SK-N-SH (cell line): ENCODE data around the gene EEFSEC. TPM values are rescaled to one million over a fixed set of nuclear protein-coding genes. Genes with fewer than 3 reads are reported as not detected.

Source experiments
- CTCF ChIA-PET: fragments of 300-600, 350-600 bp; formaldehyde crosslinking; extraction: SDS; loops from one replicate; lab custom pipeline; 2021; lab: Yijun Ruan, JAX
- POLR2A ChIA-PET: fragments of 350-600 bp; sonication (Branson Sonifier 250); formaldehyde crosslinking; extraction: SDS; loops from one replicate; lab custom pipeline; 2020; ENCODE audit warnings: antibody characterized with exemption, inconsistent platforms; lab: Yijun Ruan, JAX
- DNase-seq: peaks from one replicate; pipeline ENCODE4 v3.0.0; 2012
- H2AFZ ChIP-seq: fragments of 200-600 bp; sonication (generic); 2 replicates; pipeline ENCODE4 v1.8.1; 2016; ENCODE audit warnings: antibody characterized with exemption, mild to moderate bottlenecking, low read depth
- H3F3A ChIP-seq: fragments of 200-600 bp; sonication (generic); replicated peaks from 2 replicates; pipeline ENCODE3; 2016; ENCODE audit warnings: antibody characterized with exemption, mild to moderate bottlenecking; ENCODE audit not compliant: insufficient read depth
- H3K27ac ChIP-seq, 2 experiments: fragments of 200-500 bp in 1 of 2; fragments of 200-600 bp in 1 of 2; sonication (Bioruptor generic) in 1 of 2; sonication (generic), shearing (Covaris generic) in 1 of 2; 2 replicates each; pipeline versions ENCODE4 v1.5.1 to v1.6.1; 2014 to 2016; ENCODE audit warnings: low read depth in 2 of 2, inconsistent platforms in 1 of 2, low read length in 1 of 2, mild to moderate bottlenecking in 1 of 2, mixed read lengths in 1 of 2
- H3K27me3 ChIP-seq: fragments of 200-600 bp; sonication (generic), shearing (Covaris generic); 2 replicates; pipeline ENCODE4 v1.6.1; 2016; ENCODE audit warnings: mixed run types; ENCODE audit not compliant: insufficient read depth
- H3K36me3 ChIP-seq, 2 experiments: fragments of 200-500 bp in 1 of 2; fragments of 200-600 bp in 1 of 2; sonication (Bioruptor generic) in 1 of 2; sonication (generic) in 1 of 2; replicated peaks in 1 of 2; 2 replicates each; pipeline versions ENCODE3 to v1.5.1; 2014 to 2016; ENCODE audit warnings: low read length in 1 of 2, mild to moderate bottlenecking in 1 of 2; ENCODE audit not compliant: insufficient read depth in 2 of 2, control insufficient read depth in 1 of 2
- H3K4me1 ChIP-seq, 2 experiments: fragments of 200-500 bp in 1 of 2; fragments of 200-600 bp in 1 of 2; sonication (Bioruptor generic) in 1 of 2; sonication (generic), shearing (Covaris generic) in 1 of 2; 2 replicates each; pipeline versions ENCODE4 v1.5.1 to v1.6.1; 2014 to 2016; ENCODE audit warnings: low read depth in 1 of 2, low read length in 1 of 2, mixed run types in 1 of 2; ENCODE audit not compliant: insufficient read depth in 2 of 2, control insufficient read depth in 1 of 2
- H3K4me2 ChIP-seq: fragments of 200-600 bp; sonication (generic), shearing (Covaris generic); 2 replicates; pipeline ENCODE4 v1.6.1; 2017; ENCODE audit warnings: mixed run types
- H3K4me3 ChIP-seq, 2 experiments: fragments of 200-500 bp in 1 of 2; fragments of 200-600 bp in 1 of 2; sonication (Bioruptor generic) in 1 of 2; sonication (generic), shearing (Covaris generic) in 1 of 2; 2 replicates each; pipeline versions ENCODE4 v1.5.1 to v1.8.1; 2014 to 2016; ENCODE audit warnings: low read depth in 2 of 2, inconsistent platforms in 1 of 2, low read length in 1 of 2, mild to moderate bottlenecking in 1 of 2, mixed read lengths in 1 of 2, moderate library complexity in 1 of 2
- H3K79me2 ChIP-seq: fragments of 200-600 bp; sonication (generic); 2 replicates; pipeline ENCODE4 v1.8.1; 2017; ENCODE audit warnings: mild to moderate bottlenecking; ENCODE audit not compliant: insufficient read depth
- H3K9ac ChIP-seq: fragments of 200-600 bp; sonication (generic); 2 replicates; pipeline ENCODE4 v1.6.1; 2017; ENCODE audit warnings: mixed run types
- H3K9me2 ChIP-seq: fragments of 200-600 bp; sonication (generic); 2 replicates; pipeline ENCODE4 v1.6.1; 2017; ENCODE audit warnings: mixed run types
- H3K9me3 ChIP-seq: fragments of 200-600 bp; sonication (generic); 2 replicates; pipeline ENCODE4 v1.6.1; 2017; ENCODE audit warnings: mixed run types, mild to moderate bottlenecking, moderate library complexity
- H4K20me1 ChIP-seq: fragments of 200-600 bp; sonication (generic); 2 replicates; pipeline ENCODE4 v1.6.1; 2017; ENCODE audit warnings: mild to moderate bottlenecking, mixed run types; ENCODE audit not compliant: insufficient read depth
- CTCF ChIP-seq: fragments of 200-600 bp; sonication (generic); IDR thresholded peaks from 2 replicates; pipeline ENCODE4 v1.6.1; 2017; ENCODE audit warnings: antibody characterized with exemption, mild to moderate bottlenecking, moderate library complexity
- ELF1 ChIP-seq: IDR thresholded peaks from 2 replicates; pipeline ENCODE4 v1.4.0; 2012
- EP300 ChIP-seq, 2 experiments: IDR thresholded peaks; 2 replicates each; pipeline versions ENCODE4 v1.4.0 to v1.6.1; 2012; ENCODE audit warnings: borderline replicate concordance in 1 of 2, low read depth in 1 of 2, low read length in 1 of 2
- EZH2phosphoT487 ChIP-seq: fragments of 200-600 bp; sonication (generic); IDR thresholded peaks from 2 replicates; pipeline ENCODE4 v1.6.1; 2017; ENCODE audit warnings: low read depth, mixed run types, mild to moderate bottlenecking, antibody characterized with exemption, moderate library complexity, borderline replicate concordance
- FOXJ3 ChIP-seq: sonication (generic); formaldehyde crosslinking; IDR thresholded peaks from 2 replicates; pipeline ENCODE4 v1.5.1; 2020; ENCODE audit warnings: mild to moderate bottlenecking, missing genetic modification reagents
- GABPA ChIP-seq: IDR thresholded peaks from 2 replicates; pipeline ENCODE4 v1.4.0; 2012; ENCODE audit warnings: low read depth, mild to moderate bottlenecking
- GATA2 ChIP-seq: sonication (generic); formaldehyde crosslinking; IDR thresholded peaks from 2 replicates; pipeline ENCODE4 v1.5.0; 2020; ENCODE audit warnings: mild to moderate bottlenecking, missing genetic modification reagents
- NFIC ChIP-seq: IDR thresholded peaks from 2 replicates; pipeline ENCODE4 v1.4.0; 2012; ENCODE audit warnings: borderline replicate concordance
- RCOR1 ChIP-seq: fragments of 150-350 bp; IDR thresholded peaks from 2 replicates; pipeline ENCODE4 v1.6.1; 2017; ENCODE audit warnings: antibody characterized with exemption, low read length
- TCF12 ChIP-seq: IDR thresholded peaks from 2 replicates; pipeline ENCODE4 v1.4.0; 2012
- TEAD4 ChIP-seq: IDR thresholded peaks from 2 replicates; pipeline ENCODE4 v1.4.0; 2012; ENCODE audit warnings: mild to moderate bottlenecking, borderline replicate concordance; ENCODE audit not compliant: insufficient read depth
- WGBS: methylation state at CpG from one replicate; pipeline ENCODE4 v1.1.6; 2017; ENCODE audit warnings: low lambda C conversion rate; 5-methylcytosine and 5-hydroxymethylcytosine counted together
- polyA plus RNA-seq, 3 experiments: library from polyadenylated mRNA; depleted of rRNA; stranded (reverse); fragments of >200 nt; gene quantifications; 2 replicates each; pipeline ENCODE4 v1.2.3, GENCODE V29; 2012

The EEFSEC gene
- polyA plus RNA-seq, 1 of the 3 experiments (the other 2 are of a cell fraction) = 12.4 TPM

GRCh38 chr3:128346562-128346961 is 193.3 kb downstream of the EEFSEC start:
- Histone ChIP-seq H2AFZ (no peak overlapping the region), H3K79me2 (no peaks in the 10 kb centered on the region), H3K4me1 (peaks cover 10 to 30% of the 10 kb centered on the region in 2 experiments), H3F3A (peaks cover 10% of the 10 kb centered on the region), H3K4me3 (no peak overlapping the region), H3K9me3 (no peaks in the 10 kb centered on the region), H3K27me3 (no peaks in the 10 kb centered on the region), H3K4me2 (no peak overlapping the region), H3K9ac (no peak overlapping the region), H3K36me3 (no peaks in the 10 kb centered on the region), H4K20me1 (no peaks in the 10 kb centered on the region), H3K9me2 (no peaks in the 10 kb centered on the region), H3K27ac (peak overlapping the region in 1 of 2 experiments; percentile 34; a peak in 1 of 4 replicates)
- no peak for DNase-seq
- 95% methylated on average over 2 of the region's 2 CpGs for WGBS
- CTCF ChIA-PET = interaction anchor here (1.3 kb wide), 1 partner anchor 16 kb away, joined by 3 read pairs; no protein-coding TSS in a partner anchor
- no peak for TF ChIP-seq GATA2 (CRISPR knock-in tag)
- TF ChIP-seq FOXJ3 (CRISPR knock-in tag) = no peak
- POLR2A ChIA-PET = interaction anchor here (0.7 to 1.1 kb wide), 2 partner anchors 8 to 65 kb away, joined by 3 to 4 read pairs; no protein-coding TSS in a partner anchor

GRCh38 chr3:128347282-128347681 is 194.0 kb downstream of the EEFSEC start:
- no peak for DNase-seq
- Histone ChIP-seq H2AFZ (no peak overlapping the region), H3K4me2 (no peak overlapping the region), H3K9me3 (no peaks in the 10 kb centered on the region), H3K27me3 (no peaks in the 10 kb centered on the region), H3K36me3 (no peaks in the 10 kb centered on the region), H4K20me1 (no peaks in the 10 kb centered on the region), H3K9ac (no peak overlapping the region), H3K4me3 (no peak overlapping the region), H3F3A (peaks cover 10% of the 10 kb centered on the region), H3K4me1 (peaks cover 10 to 30% of the 10 kb centered on the region in 2 experiments), H3K79me2 (no peaks in the 10 kb centered on the region), H3K27ac (no peak overlapping the region), H3K9me2 (no peaks in the 10 kb centered on the region)
- ChIA-PET POLR2A (no interaction called here), CTCF (interaction anchor here (0.9 to 1.3 kb wide), 2 partner anchors 16 to 21 kb away, joined by 3 to 4 read pairs; no protein-coding TSS in a partner anchor)
- TF ChIP-seq ELF1 (no peak), RCOR1 (no peak)

- Histone ChIP-seq H3K4me1 (peaks cover 9 to 29% of the 10 kb centered on the region in 2 experiments), H3K9ac (no peak overlapping the region), H3K27ac (peak overlapping the region in 1 of 2 experiments; percentile 95; a peak in 1 of 4 replicates), H3K4me2 (no peak overlapping the region), H3K9me2 (no peaks in the 10 kb centered on the region), H3F3A (peaks cover 10% of the 10 kb centered on the region), H3K79me2 (no peaks in the 10 kb centered on the region), H3K4me3 (no peak overlapping the region), H4K20me1 (no peaks in the 10 kb centered on the region), H3K27me3 (no peaks in the 10 kb centered on the region), H3K9me3 (no peaks in the 10 kb centered on the region), H2AFZ (no peak overlapping the region), H3K36me3 (no peaks in the 10 kb centered on the region)
- TF ChIP-seq EP300 (IDR thresholded peaks at IDR 0.05; ENCODE audit: borderline replicate concordance in 1 of 2, low read depth in 1 of 2, low read length in 1 of 2) = no peak
- TF ChIP-seq NFIC = no peak
- no peak for TF ChIP-seq CTCF
- no peak for TF ChIP-seq TEAD4
- TF ChIP-seq EZH2phosphoT487 = no peak
- TF ChIP-seq TCF12 = no peak
- TF ChIP-seq GABPA = no peak
- ChIA-PET POLR2A (no interaction called here), CTCF (interaction anchor here (0.8 to 1.4 kb wide), 9 partner anchors 14 to 259 kb away, joined by 3 to 5 read pairs (median 4); no protein-coding TSS in a partner anchor)
- WGBS = 73% methylated on average over 4 of the region's 4 CpGs
- DNase-seq = no peak
These were observed 194.8 kb downstream of the EEFSEC start for GRCh38 chr3:128348075-128348474.
